HG02852 (cell line): ENCODE data around the gene ZNF609.

Experiments used
- ATAC-seq: cut with Tn5 transposase; IDR thresholded peaks from one replicate; pipeline ENCODE4 v1.9.1; 2021; ENCODE audit warnings: mild to moderate bottlenecking, moderate library complexity; ENCODE audit not compliant: unreplicated experiment

The ZNF609 gene

GRCh38 chr15:64712353-64712752 is 252.0 kb downstream of the ZNF609 start:
- ATAC-seq = no peak

GRCh38 chr15:64713592-64713991 is 253.2 kb downstream of the ZNF609 start:
- no peak for ATAC-seq

- ATAC-seq = no peak
Observed at GRCh38 chr15:64716452-64716851, 256.1 kb downstream of the ZNF609 start.

GRCh38 chr15:64717130-64717529 is 256.8 kb downstream of the ZNF609 start:
- no peak for ATAC-seq

- no peak for ATAC-seq
Observed at GRCh38 chr15:64717735-64718495, 257.5 kb downstream of the ZNF609 start.

- ATAC-seq = no peak
Observed at GRCh38 chr15:64720188-64720587, 259.8 kb downstream of the ZNF609 start.

GRCh38 chr15:64730151-64730550 is 269.8 kb downstream of the ZNF609 start:
- no peak for ATAC-seq

GRCh38 chr15:64731012-64731804 is 270.8 kb downstream of the ZNF609 start:
- ATAC-seq = no peak

GRCh38 chr15:64731805-64732151 is 271.4 kb downstream of the ZNF609 start:
- ATAC-seq = no peak

- no peak for ATAC-seq
Observed at GRCh38 chr15:64732156-64732860, 271.9 kb downstream of the ZNF609 start.
